Thoracic aorta (tissue), 2 donors: Measurements from ENCODE around the gene CRIP1. TPM values are rescaled to one million over a fixed set of nuclear protein-coding genes. Genes with fewer than 3 reads are reported as not detected.
A peak's percentile ranks its signal among the peaks of the same experiment; 100 is the strongest.

Experiments
- ATAC-seq: fragments of 150-250 bp; one replicate; pipeline ENCODE4 v1.8.0; 2017; ENCODE audit warnings: low read depth; ENCODE audit not compliant: insufficient number of reproducible peaks, low FRiP score
- DNase-seq: peaks from one replicate; pipeline ENCODE4 v3.0.0-alpha.2; 2020; ENCODE audit warnings: low spot score
- H3K27ac ChIP-seq, 2 donors: fragments of 200-600 bp; sonication (generic); 1 replicate in 1 of 2; 2 replicates in 1 of 2; pipeline ENCODE4 v1.5.1; 2016; ENCODE audit warnings: mild to moderate bottlenecking in 2 of 2, moderate library complexity in 2 of 2
- H3K27me3 ChIP-seq: fragments of 200-600 bp; sonication (generic); replicated peaks from 2 replicates; pipeline ENCODE4 v1.6.0; 2016; ENCODE audit warnings: mild to moderate bottlenecking; ENCODE audit not compliant: insufficient read depth
- H3K36me3 ChIP-seq: fragments of 200-600 bp; sonication (generic); one replicate; pipeline ENCODE4 v1.5.1; 2016
- H3K4me1 ChIP-seq, 2 donors: fragments of 200-600 bp; sonication (generic); 1 replicate in 1 of 2; 2 replicates in 1 of 2; pipeline versions ENCODE4 v1.5.1 to v1.6.0; 2016; ENCODE audit warnings: low read depth in 2 of 2, mild to moderate bottlenecking in 1 of 2; ENCODE audit not compliant: control insufficient read depth in 1 of 2
- H3K4me3 ChIP-seq: fragments of 200-600 bp; sonication (generic); 2 replicates; pipeline ENCODE4 v1.5.1; 2016; ENCODE audit warnings: mild to moderate bottlenecking
- H3K9me3 ChIP-seq: fragments of 200-600 bp; sonication (generic); 2 replicates; pipeline ENCODE4 v1.5.1; 2016
- CTCF ChIP-seq: fragments of 200-600 bp; sonication (generic); IDR thresholded peaks from one replicate; pipeline ENCODE4 v1.5.1; 2019; ENCODE audit warnings: antibody characterized with exemption
- total RNA-seq, 2 donors: library from RNA; depleted of rRNA; stranded (reverse); fragments of >200 nt; gene quantifications; one replicate each; pipeline versions ENCODE4 v1.1.0 to v1.2.3, GENCODE V29; 2016

CRIP1 gene
- total RNA-seq, 2 donors from 2014 or later: 75.4 to 325 TPM

- no peak for TF ChIP-seq CTCF
- Histone ChIP-seq H3K36me3 (no peaks in the 10 kb centered on the region), H3K9me3 (no peaks in the 10 kb centered on the region), H3K27ac (peak overlapping the region; percentile 83 to 100), H3K4me3 (peak overlapping the region; percentile 82), H3K27me3 (no peaks in the 10 kb centered on the region), H3K4me1 (peaks cover 20 to 59% of the 10 kb centered on the region in 2 donors)
- peak; percentile 0 for ATAC-seq
- no peak for DNase-seq
These were observed 3.5 kb downstream of the CRIP1 start for GRCh38 chr14:105490267-105490571.

- H3K9me3 ChIP-seq: no peaks in the 10 kb centered on the region
- H3K27me3 ChIP-seq: no peaks in the 10 kb centered on the region
- peak within 1 kb of the TSS; percentile 82 for H3K4me3 ChIP-seq
- H3K4me1 ChIP-seq: peaks cover 19 to 59% of the 10 kb centered on the region in 2 donors
- H3K27ac ChIP-seq: peak within 1 kb of the TSS; percentile 83 to 100
- DNase-seq (peak; percentile 100), ATAC-seq (peak; percentile 88)
- peak; percentile 64 for TF ChIP-seq CTCF
- H3K36me3 ChIP-seq: no peaks in the 10 kb centered on the region
These were observed 4.1 kb downstream of the CRIP1 start, which contains the start of gene TEDC1 for GRCh38 chr14:105490572-105491365. TSS of gene TEDC1 (plus strand) at chr14:105491246. CDS start at chr14:105491376, 130 bp downstream.

GRCh38 chr14:105491366-105491973 is 4.8 kb downstream of the CRIP1 start:
- H3K27me3 ChIP-seq: no peaks in the 10 kb centered on the region

GRCh38 chr14:105492031-105492970 is 5.6 kb downstream of the CRIP1 start:
- H3K9me3 ChIP-seq: no peaks in the 10 kb centered on the region
- no peaks in the 10 kb centered on the region for H3K36me3 ChIP-seq
- no peak for TF ChIP-seq CTCF
- H3K27me3 ChIP-seq: no peaks in the 10 kb centered on the region
- DNase-seq (no peak), ATAC-seq (no peak)
- H3K4me3 ChIP-seq: no peak overlapping the region
- no peak overlapping the region for H3K27ac ChIP-seq
- peaks cover 8 to 44% of the 10 kb centered on the region in 2 donors for H3K4me1 ChIP-seq

More at GRCh38 chr14:105491366-105491973, 4.8 kb downstream of the CRIP1 start:
- ATAC-seq: no peak
- H3K27ac ChIP-seq: peak overlapping the region in 1 of 2 donors; percentile 59
- H3K36me3 ChIP-seq: no peaks in the 10 kb centered on the region
- no peak for DNase-seq
- H3K4me3 ChIP-seq: peak overlapping the region; percentile 72
- peaks cover 12 to 52% of the 10 kb centered on the region in 2 donors for H3K4me1 ChIP-seq
- TF ChIP-seq CTCF: no peak
- H3K9me3 ChIP-seq: no peaks in the 10 kb centered on the region
